Measurements from ENCODE around the gene MRTFA.
"Not testable (repeated sequence)": the region's sequence is repeated elsewhere in the genome, so short reads cannot be mapped to it uniquely, and the experiment has no call there.

The MRTFA gene

GRCh38 chr22:40676166-40676565, 39.6 kb upstream of the MRTFA start:
- H3K4me1 ChIP-seq (ENCODE audit: control insufficient read depth in 1 of 2, insufficient read depth in 2 of 2, low read length in 2 of 2); H3K9me3 ChIP-seq (ENCODE audit: control insufficient read depth in 1 of 2, low read length in 2 of 2); H3K4me3 ChIP-seq (ENCODE audit: low read depth in 1 of 2, low read length in 2 of 2); H3K9ac ChIP-seq (ENCODE audit: low read depth in 1 of 2, low read length in 2 of 2); H3K27ac ChIP-seq (ENCODE audit: low read depth, low read length); H3K36me3 ChIP-seq (ENCODE audit: control insufficient read depth in 1 of 2, insufficient read depth in 2 of 2, low read length in 2 of 2): not testable (repeated sequence)
- peaks cover 19 to 22% of the 10 kb centered on the region in 2 donors for H3K27me3 ChIP-seq (ENCODE audit: control insufficient read depth in 1 of 2, insufficient read depth in 2 of 2, low read length in 2 of 2)

- peaks cover 1 to 6% of the 10 kb centered on the region in 2 donors for H3K4me1 ChIP-seq (ENCODE audit: control insufficient read depth in 1 of 2, insufficient read depth in 2 of 2, low read length in 2 of 2)
- H3K9me3 ChIP-seq (ENCODE audit: control insufficient read depth in 1 of 2, low read length in 2 of 2): no peaks in the 10 kb centered on the region
- H3K36me3 ChIP-seq (ENCODE audit: control insufficient read depth in 1 of 2, insufficient read depth in 2 of 2, low read length in 2 of 2): no peaks in the 10 kb centered on the region
- no peak overlapping the region for H3K4me3 ChIP-seq (ENCODE audit: low read depth in 1 of 2, low read length in 2 of 2)
- no peak overlapping the region for H3K9ac ChIP-seq (ENCODE audit: low read depth in 1 of 2, low read length in 2 of 2)
- H3K27ac ChIP-seq (ENCODE audit: low read depth, low read length): no peak overlapping the region
- peaks cover 6 to 8% of the 10 kb centered on the region in 2 donors for H3K27me3 ChIP-seq (ENCODE audit: control insufficient read depth in 1 of 2, insufficient read depth in 2 of 2, low read length in 2 of 2)
Observed at GRCh38 chr22:40674274-40674673, 37.8 kb upstream of the MRTFA start.

GRCh38 chr22:40673017-40673416, 36.5 kb upstream of the MRTFA start:
- Histone ChIP-seq H3K36me3 (ENCODE audit: control insufficient read depth in 1 of 2, insufficient read depth in 2 of 2, low read length in 2 of 2) (no peaks in the 10 kb centered on the region), H3K27me3 (ENCODE audit: control insufficient read depth in 1 of 2, insufficient read depth in 2 of 2, low read length in 2 of 2) (no peaks in the 10 kb centered on the region), H3K9me3 (ENCODE audit: control insufficient read depth in 1 of 2, low read length in 2 of 2) (no peaks in the 10 kb centered on the region), H3K4me1 (ENCODE audit: control insufficient read depth in 1 of 2, insufficient read depth in 2 of 2, low read length in 2 of 2) (peaks cover 4 to 7% of the 10 kb centered on the region in 2 donors), H3K4me3 (ENCODE audit: low read depth in 1 of 2, low read length in 2 of 2) (no peak overlapping the region), H3K9ac (ENCODE audit: low read depth in 1 of 2, low read length in 2 of 2) (no peak overlapping the region), H3K27ac (ENCODE audit: low read depth, low read length) (no peak overlapping the region)

- H3K4me3 ChIP-seq (ENCODE audit: low read depth in 1 of 2, low read length in 2 of 2): no peak overlapping the region
- H3K27me3 ChIP-seq (ENCODE audit: control insufficient read depth in 1 of 2, insufficient read depth in 2 of 2, low read length in 2 of 2): no peaks in the 10 kb centered on the region
- H3K9ac ChIP-seq (ENCODE audit: low read depth in 1 of 2, low read length in 2 of 2): no peak overlapping the region
- H3K9me3 ChIP-seq (ENCODE audit: control insufficient read depth in 1 of 2, low read length in 2 of 2): no peaks in the 10 kb centered on the region
- peaks cover 4 to 7% of the 10 kb centered on the region in 2 donors for H3K4me1 ChIP-seq (ENCODE audit: control insufficient read depth in 1 of 2, insufficient read depth in 2 of 2, low read length in 2 of 2)
- no peaks in the 10 kb centered on the region for H3K36me3 ChIP-seq (ENCODE audit: control insufficient read depth in 1 of 2, insufficient read depth in 2 of 2, low read length in 2 of 2)
- H3K27ac ChIP-seq (ENCODE audit: low read depth, low read length): no peak overlapping the region
Observed at GRCh38 chr22:40671796-40672360, 35.4 kb upstream of the MRTFA start.

- Histone ChIP-seq H3K27ac (ENCODE audit: low read depth, low read length) (no peak overlapping the region), H3K4me1 (ENCODE audit: control insufficient read depth in 1 of 2, insufficient read depth in 2 of 2, low read length in 2 of 2) (peaks cover 4 to 7% of the 10 kb centered on the region in 2 donors), H3K27me3 (ENCODE audit: control insufficient read depth in 1 of 2, insufficient read depth in 2 of 2, low read length in 2 of 2) (no peaks in the 10 kb centered on the region), H3K4me3 (ENCODE audit: low read depth in 1 of 2, low read length in 2 of 2) (no peak overlapping the region), H3K9ac (ENCODE audit: low read depth in 1 of 2, low read length in 2 of 2) (no peak overlapping the region), H3K9me3 (ENCODE audit: control insufficient read depth in 1 of 2, low read length in 2 of 2) (no peaks in the 10 kb centered on the region), H3K36me3 (ENCODE audit: control insufficient read depth in 1 of 2, insufficient read depth in 2 of 2, low read length in 2 of 2) (no peaks in the 10 kb centered on the region)
Observed at GRCh38 chr22:40671369-40671768, 34.9 kb upstream of the MRTFA start.

- Histone ChIP-seq H3K4me3 (ENCODE audit: low read depth in 1 of 2, low read length in 2 of 2) (no peak overlapping the region), H3K9me3 (ENCODE audit: control insufficient read depth in 1 of 2, low read length in 2 of 2) (no peaks in the 10 kb centered on the region), H3K27ac (ENCODE audit: low read depth, low read length) (no peak overlapping the region), H3K4me1 (ENCODE audit: control insufficient read depth in 1 of 2, insufficient read depth in 2 of 2, low read length in 2 of 2) (peaks cover 4 to 7% of the 10 kb centered on the region in 2 donors), H3K36me3 (ENCODE audit: control insufficient read depth in 1 of 2, insufficient read depth in 2 of 2, low read length in 2 of 2) (no peaks in the 10 kb centered on the region), H3K9ac (ENCODE audit: low read depth in 1 of 2, low read length in 2 of 2) (no peak overlapping the region), H3K27me3 (ENCODE audit: control insufficient read depth in 1 of 2, insufficient read depth in 2 of 2, low read length in 2 of 2) (no peaks in the 10 kb centered on the region)
Observed at GRCh38 chr22:40670058-40670457, 33.5 kb upstream of the MRTFA start.

GRCh38 chr22:40668611-40669411, 32.3 kb upstream of the MRTFA start:
- Histone ChIP-seq H3K27ac (ENCODE audit: low read depth, low read length) (no peak overlapping the region), H3K36me3 (ENCODE audit: control insufficient read depth in 1 of 2, insufficient read depth in 2 of 2, low read length in 2 of 2) (no peaks in the 10 kb centered on the region), H3K4me1 (ENCODE audit: control insufficient read depth in 1 of 2, insufficient read depth in 2 of 2, low read length in 2 of 2) (peaks cover 4 to 7% of the 10 kb centered on the region in 2 donors), H3K9ac (ENCODE audit: low read depth in 1 of 2, low read length in 2 of 2) (no peak overlapping the region), H3K4me3 (ENCODE audit: low read depth in 1 of 2, low read length in 2 of 2) (no peak overlapping the region), H3K27me3 (ENCODE audit: control insufficient read depth in 1 of 2, insufficient read depth in 2 of 2, low read length in 2 of 2) (no peaks in the 10 kb centered on the region), H3K9me3 (ENCODE audit: control insufficient read depth in 1 of 2, low read length in 2 of 2) (no peaks in the 10 kb centered on the region)

- no peak overlapping the region for H3K9ac ChIP-seq (ENCODE audit: low read depth in 1 of 2, low read length in 2 of 2)
- no peak overlapping the region for H3K27ac ChIP-seq (ENCODE audit: low read depth, low read length)
- peaks cover 4 to 7% of the 10 kb centered on the region in 2 donors for H3K4me1 ChIP-seq (ENCODE audit: control insufficient read depth in 1 of 2, insufficient read depth in 2 of 2, low read length in 2 of 2)
- H3K9me3 ChIP-seq (ENCODE audit: control insufficient read depth in 1 of 2, low read length in 2 of 2): no peaks in the 10 kb centered on the region
- no peaks in the 10 kb centered on the region for H3K36me3 ChIP-seq (ENCODE audit: control insufficient read depth in 1 of 2, insufficient read depth in 2 of 2, low read length in 2 of 2)
- H3K27me3 ChIP-seq (ENCODE audit: control insufficient read depth in 1 of 2, insufficient read depth in 2 of 2, low read length in 2 of 2): no peaks in the 10 kb centered on the region
- no peak overlapping the region for H3K4me3 ChIP-seq (ENCODE audit: low read depth in 1 of 2, low read length in 2 of 2)
Observed at GRCh38 chr22:40666151-40666848, 29.8 kb upstream of the MRTFA start.

GRCh38 chr22:40665312-40665711, 28.8 kb upstream of the MRTFA start:
- Histone ChIP-seq H3K9me3 (ENCODE audit: control insufficient read depth in 1 of 2, low read length in 2 of 2) (no peaks in the 10 kb centered on the region), H3K27me3 (ENCODE audit: control insufficient read depth in 1 of 2, insufficient read depth in 2 of 2, low read length in 2 of 2) (no peaks in the 10 kb centered on the region), H3K9ac (ENCODE audit: low read depth in 1 of 2, low read length in 2 of 2) (no peak overlapping the region), H3K4me1 (ENCODE audit: control insufficient read depth in 1 of 2, insufficient read depth in 2 of 2, low read length in 2 of 2) (peaks cover 4 to 7% of the 10 kb centered on the region in 2 donors), H3K36me3 (ENCODE audit: control insufficient read depth in 1 of 2, insufficient read depth in 2 of 2, low read length in 2 of 2) (no peaks in the 10 kb centered on the region), H3K4me3 (ENCODE audit: low read depth in 1 of 2, low read length in 2 of 2) (no peak overlapping the region), H3K27ac (ENCODE audit: low read depth, low read length) (no peak overlapping the region)

GRCh38 chr22:40661671-40662070, 25.2 kb upstream of the MRTFA start:
- H3K9me3 ChIP-seq (ENCODE audit: control insufficient read depth in 1 of 2, low read length in 2 of 2): no peaks in the 10 kb centered on the region
- H3K4me1 ChIP-seq (ENCODE audit: control insufficient read depth in 1 of 2, insufficient read depth in 2 of 2, low read length in 2 of 2): no peaks in the 10 kb centered on the region
- H3K9ac ChIP-seq (ENCODE audit: low read depth in 1 of 2, low read length in 2 of 2): no peak overlapping the region
- H3K36me3 ChIP-seq (ENCODE audit: control insufficient read depth in 1 of 2, insufficient read depth in 2 of 2, low read length in 2 of 2): no peaks in the 10 kb centered on the region
- H3K27ac ChIP-seq (ENCODE audit: low read depth, low read length): no peak overlapping the region
- H3K27me3 ChIP-seq (ENCODE audit: control insufficient read depth in 1 of 2, insufficient read depth in 2 of 2, low read length in 2 of 2): no peaks in the 10 kb centered on the region
- H3K4me3 ChIP-seq (ENCODE audit: low read depth in 1 of 2, low read length in 2 of 2): no peak overlapping the region
